ENCODE results near the gene SSU72.

GRCh38 chr1:1560178-1560577 is 14.5 kb downstream of the SSU72 start:
- TF ChIP-seq GATA3 (IDR thresholded peaks at IDR 0.05; ENCODE audit: low read depth, low read length) = no peak
- TF ChIP-seq GATA2 (IDR thresholded peaks at IDR 0.05; ENCODE audit: low read depth, low read length) = no peak

Data from SH-SY5Y (cell line).